SU-DHL-6 (cell line): ENCODE results near the gene B3GNT9.

Source experiments
- EZH2phosphoT487 ChIP-seq: fragments of 200-600 bp; sonication (generic), shearing (Covaris generic); conservative IDR thresholded peaks from 2 replicates; pipeline ENCODE4 v1.6.1; 2018; ENCODE audit warnings: mild to moderate bottlenecking, antibody characterized with exemption, low read length, moderate library complexity, mixed read lengths
- TF ChIP-seq, protein P1 (sequence below): fragments of 200-600 bp; sonication (generic); IDR thresholded peaks from one replicate; pipeline ENCODE4 v1.5.1; 2017; ENCODE audit warnings: antibody characterized with exemption, mild to moderate bottlenecking, low read length, moderate library complexity; ENCODE audit not compliant: insufficient read depth, poor library complexity, severe bottlenecking

DNA sequence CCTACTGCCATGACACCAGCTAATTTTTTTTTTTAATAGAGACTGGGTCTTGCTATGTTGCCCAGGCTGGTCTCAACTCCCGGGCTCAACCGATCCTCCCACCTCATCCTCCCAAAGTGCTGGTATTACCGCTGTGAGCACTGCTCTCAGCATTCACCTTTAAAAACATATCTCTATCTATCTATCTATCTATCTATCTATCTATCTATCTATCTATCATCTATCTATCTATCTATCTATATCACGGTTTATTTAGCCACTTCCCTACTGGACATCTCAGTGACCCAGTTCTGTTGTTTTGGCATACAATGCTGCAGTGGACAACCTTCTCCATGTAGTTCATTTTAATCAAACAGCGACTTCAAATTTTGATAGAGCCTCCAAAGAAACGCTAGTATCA is 42.3 kb downstream of the B3GNT9 start:
- TF ChIP-seq EZH2phosphoT487 = no peak
- TF ChIP-seq, protein P1, sequence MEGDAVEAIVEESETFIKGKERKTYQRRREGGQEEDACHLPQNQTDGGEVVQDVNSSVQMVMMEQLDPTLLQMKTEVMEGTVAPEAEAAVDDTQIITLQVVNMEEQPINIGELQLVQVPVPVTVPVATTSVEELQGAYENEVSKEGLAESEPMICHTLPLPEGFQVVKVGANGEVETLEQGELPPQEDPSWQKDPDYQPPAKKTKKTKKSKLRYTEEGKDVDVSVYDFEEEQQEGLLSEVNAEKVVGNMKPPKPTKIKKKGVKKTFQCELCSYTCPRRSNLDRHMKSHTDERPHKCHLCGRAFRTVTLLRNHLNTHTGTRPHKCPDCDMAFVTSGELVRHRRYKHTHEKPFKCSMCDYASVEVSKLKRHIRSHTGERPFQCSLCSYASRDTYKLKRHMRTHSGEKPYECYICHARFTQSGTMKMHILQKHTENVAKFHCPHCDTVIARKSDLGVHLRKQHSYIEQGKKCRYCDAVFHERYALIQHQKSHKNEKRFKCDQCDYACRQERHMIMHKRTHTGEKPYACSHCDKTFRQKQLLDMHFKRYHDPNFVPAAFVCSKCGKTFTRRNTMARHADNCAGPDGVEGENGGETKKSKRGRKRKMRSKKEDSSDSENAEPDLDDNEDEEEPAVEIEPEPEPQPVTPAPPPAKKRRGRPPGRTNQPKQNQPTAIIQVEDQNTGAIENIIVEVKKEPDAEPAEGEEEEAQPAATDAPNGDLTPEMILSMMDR = no peak
